Activated naive CD8-positive, alpha-beta T cell treated with anti-CD3 and anti-CD28 coated beads for 36 hours (primary cell): ENCODE measurements around the gene RGS7. TPM values are rescaled to one million over a fixed set of nuclear protein-coding genes. Genes with fewer than 3 reads are reported as not detected.
"Not testable (repeated sequence)": the region's sequence is repeated elsewhere in the genome, so short reads cannot be mapped to it uniquely, and the experiment has no call there.

Source experiments
- DNase-seq: peaks from one replicate; pipeline ENCODE4 v3.0.0; 2021
- H3K27ac Mint-ChIP-seq: one replicate; pipeline ENCODE4 v1.8.0; 2022; ENCODE audit warnings: mild to moderate bottlenecking, moderate library complexity, mixed read lengths
- H3K27me3 Mint-ChIP-seq: one replicate; pipeline ENCODE4 v1.8.0; 2022; ENCODE audit warnings: mild to moderate bottlenecking, mixed read lengths
- H3K36me3 Mint-ChIP-seq: one replicate; pipeline ENCODE4 v1.8.0; 2021; ENCODE audit warnings: mild to moderate bottlenecking, mixed read lengths
- H3K4me1 Mint-ChIP-seq: one replicate; pipeline ENCODE4 v1.8.0; 2021; ENCODE audit warnings: mixed read lengths
- H3K4me3 Mint-ChIP-seq: one replicate; pipeline ENCODE4 v1.8.0; 2022; ENCODE audit warnings: mild to moderate bottlenecking, moderate library complexity, mixed read lengths
- H3K9me3 Mint-ChIP-seq: one replicate; pipeline ENCODE4 v1.8.0; 2022; ENCODE audit warnings: mixed read lengths
- total RNA-seq, 2 experiments: library from RNA; stranded (reverse); gene quantifications; one replicate each; pipeline ENCODE4 v1.2.3, GENCODE V29; 2021

The RGS7 gene
- total RNA-seq, 2 experiments from 2014 or later: not detected

DNA sequence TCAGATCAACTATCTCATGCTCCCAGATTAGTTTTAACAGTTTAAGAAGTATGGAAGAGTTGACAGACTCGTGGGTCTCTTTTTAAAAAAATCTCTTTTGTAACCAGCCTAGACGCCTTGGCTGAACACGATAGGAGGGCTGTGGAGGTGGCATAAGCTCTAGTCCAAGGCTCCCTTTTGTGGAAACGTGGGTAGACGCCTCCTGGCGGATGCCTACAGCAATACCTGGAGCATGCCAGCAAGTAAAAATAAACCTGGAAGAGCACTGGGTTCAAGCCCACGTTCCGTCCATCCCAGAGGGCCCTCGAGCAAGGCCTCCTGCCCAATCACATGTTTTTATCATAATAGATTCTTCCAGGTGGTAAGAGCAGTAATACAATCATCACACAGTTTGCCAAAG lies 87.9 kb downstream of the RGS7 start:
- H3K9me3 Mint-ChIP-seq: peaks cover 23% of the 10 kb centered on the region
- no peaks in the 10 kb centered on the region for H3K4me1 Mint-ChIP-seq
- DNase-seq: no peak
- H3K36me3 Mint-ChIP-seq: peaks cover 2% of the 10 kb centered on the region
- H3K27me3 Mint-ChIP-seq: no peaks in the 10 kb centered on the region
- H3K4me3 Mint-ChIP-seq: no peak overlapping the region
- H3K27ac Mint-ChIP-seq: no peak overlapping the region

DNA sequence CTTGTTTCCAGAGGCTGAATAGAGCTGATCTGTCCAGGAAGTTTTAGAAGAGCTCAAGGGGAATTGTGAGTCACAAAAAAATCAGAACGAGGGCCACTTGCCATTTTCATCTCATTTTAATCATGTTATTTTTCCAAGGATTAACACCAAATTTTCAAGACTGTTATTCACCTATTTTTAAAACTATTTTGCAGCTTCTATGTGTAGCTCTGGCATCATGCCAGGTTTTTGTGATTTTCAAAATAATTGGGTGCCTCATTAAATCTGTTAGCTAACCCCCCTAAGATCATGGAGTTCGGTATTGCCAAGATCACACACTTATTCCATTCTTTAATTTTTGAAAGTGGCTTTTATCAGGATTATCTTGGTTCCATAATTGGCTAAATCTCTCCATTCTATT lies 90.9 kb downstream of the RGS7 start:
- DNase-seq: no peak
- Mint-ChIP-seq H3K4me1 (no peaks in the 10 kb centered on the region), H3K36me3 (no peaks in the 10 kb centered on the region), H3K27me3 (no peaks in the 10 kb centered on the region), H3K9me3 (peaks cover 1% of the 10 kb centered on the region), H3K4me3 (no peak overlapping the region), H3K27ac (no peak overlapping the region)

DNA sequence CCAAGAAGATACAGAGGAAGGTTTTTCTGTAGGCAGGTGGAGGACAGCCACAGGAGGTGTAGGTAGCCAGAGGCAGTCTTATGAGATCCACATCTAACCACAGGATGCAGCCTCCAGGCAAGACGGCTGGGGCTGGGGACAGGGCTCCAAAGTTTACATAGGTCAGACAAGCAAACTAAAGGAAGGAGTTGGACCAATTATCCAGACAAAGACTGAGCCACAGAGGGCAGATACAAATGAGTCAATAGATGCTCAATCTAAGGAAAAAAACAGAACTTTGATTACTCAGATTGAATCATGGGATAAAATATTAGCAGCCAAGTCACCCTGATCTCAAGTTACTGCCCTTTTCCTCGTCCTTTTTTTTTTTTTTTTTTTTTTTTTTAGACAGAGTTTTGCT lies 91.6 kb downstream of the RGS7 start:
- no peaks in the 10 kb centered on the region for H3K4me1 Mint-ChIP-seq
- H3K27me3 Mint-ChIP-seq: no peaks in the 10 kb centered on the region
- H3K27ac Mint-ChIP-seq: no peak overlapping the region
- H3K4me3 Mint-ChIP-seq: no peak overlapping the region
- H3K36me3 Mint-ChIP-seq: no peaks in the 10 kb centered on the region
- H3K9me3 Mint-ChIP-seq: peaks cover 1% of the 10 kb centered on the region
- no peak for DNase-seq

DNA sequence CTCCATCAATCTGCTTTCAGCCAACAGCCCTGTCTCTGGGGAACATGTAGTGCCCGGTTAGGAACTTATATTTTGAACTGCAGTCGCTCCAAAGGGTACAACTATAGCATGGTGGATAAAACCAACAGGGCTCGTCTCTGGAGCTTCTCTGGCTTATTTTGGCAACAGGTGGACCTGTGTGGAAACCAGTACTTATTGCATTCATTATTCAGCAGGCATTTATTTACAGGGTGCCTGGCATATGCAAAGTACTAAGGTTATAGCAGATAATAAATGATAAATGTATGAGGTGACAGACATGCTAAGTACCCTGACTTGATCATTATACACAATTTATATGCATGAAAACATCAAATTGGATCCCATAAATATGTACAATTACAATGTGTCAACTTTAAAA lies 93.7 kb downstream of the RGS7 start:
- DNase-seq: no peak
- H3K4me1 Mint-ChIP-seq: no peaks in the 10 kb centered on the region
- peaks cover 1% of the 10 kb centered on the region for H3K9me3 Mint-ChIP-seq
- no peak overlapping the region for H3K4me3 Mint-ChIP-seq
- H3K36me3 Mint-ChIP-seq: no peaks in the 10 kb centered on the region
- H3K27ac Mint-ChIP-seq: no peak overlapping the region
- H3K27me3 Mint-ChIP-seq: no peaks in the 10 kb centered on the region

DNA sequence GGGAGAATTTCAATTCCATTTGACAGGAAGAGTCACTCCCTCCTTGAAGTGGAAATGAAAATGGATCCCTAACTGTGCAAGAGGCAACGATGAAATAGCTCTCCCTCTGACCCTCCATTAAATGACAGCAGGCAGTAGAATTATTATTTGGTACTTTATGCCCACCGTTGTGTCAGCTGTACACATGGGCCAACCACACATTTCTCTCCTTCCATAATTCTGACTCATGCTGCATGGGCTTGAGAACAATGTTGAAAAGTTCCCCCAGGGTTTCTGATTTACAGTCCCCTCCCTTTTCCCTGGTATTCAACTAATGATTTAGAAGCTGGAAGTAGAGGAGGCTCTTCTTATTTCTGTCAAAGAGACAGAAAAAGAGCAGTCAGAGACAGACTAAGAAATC lies 103.5 kb downstream of the RGS7 start:
- Mint-ChIP-seq H3K4me3 (no peak overlapping the region), H3K9me3 (peaks cover 4% of the 10 kb centered on the region), H3K27ac (no peak overlapping the region), H3K4me1 (peaks cover 2% of the 10 kb centered on the region), H3K36me3 (no peaks in the 10 kb centered on the region), H3K27me3 (no peaks in the 10 kb centered on the region)
- no peak for DNase-seq

DNA sequence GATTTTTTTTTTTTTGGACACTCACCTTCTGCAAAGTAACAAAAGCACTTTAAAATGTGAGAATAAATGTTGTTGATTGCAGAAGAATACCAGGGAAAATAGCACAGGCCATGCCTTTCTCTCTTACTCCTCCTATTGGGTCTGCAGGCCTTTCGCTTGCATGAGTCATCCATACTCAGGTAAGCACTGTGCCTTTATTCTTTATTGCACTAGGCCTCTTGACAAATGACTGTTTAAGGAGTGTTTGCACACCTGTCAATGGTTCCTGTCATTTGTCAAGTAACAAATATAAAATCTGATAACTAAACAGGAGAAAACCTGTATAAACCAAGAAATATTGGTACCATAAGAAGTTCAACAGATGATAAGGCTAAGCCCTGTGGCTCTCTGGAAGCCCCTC lies 106.5 kb downstream of the RGS7 start:
- Mint-ChIP-seq H3K4me1 (peaks cover 2% of the 10 kb centered on the region), H3K9me3 (peaks cover 11% of the 10 kb centered on the region), H3K27me3 (peaks cover 3% of the 10 kb centered on the region), H3K4me3 (no peak overlapping the region), H3K27ac (no peak overlapping the region), H3K36me3 (no peaks in the 10 kb centered on the region)
- no peak for DNase-seq

DNA sequence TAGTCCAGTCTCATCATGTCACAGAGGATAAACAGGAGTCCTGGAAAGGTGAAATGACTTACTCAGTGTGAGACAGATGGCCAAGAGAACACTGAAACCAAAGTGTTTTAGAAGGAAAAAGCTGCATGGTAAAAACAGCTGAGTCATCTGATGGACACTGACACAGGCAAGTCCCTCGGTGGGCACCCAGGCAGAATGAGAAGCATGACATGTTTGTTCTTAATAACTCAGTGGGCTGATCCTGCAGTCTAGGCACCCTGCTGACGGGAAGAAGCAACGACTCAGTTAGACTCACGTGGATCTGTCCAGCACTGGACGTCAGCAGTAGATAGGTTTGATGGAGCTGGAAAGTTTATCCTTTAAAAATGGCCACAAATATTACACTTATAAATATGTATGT lies 116.9 kb downstream of the RGS7 start:
- no peak overlapping the region for H3K27ac Mint-ChIP-seq
- no peak overlapping the region for H3K4me3 Mint-ChIP-seq
- peaks cover 4% of the 10 kb centered on the region for H3K27me3 Mint-ChIP-seq
- DNase-seq: no peak
- peaks cover 1% of the 10 kb centered on the region for H3K36me3 Mint-ChIP-seq
- no peaks in the 10 kb centered on the region for H3K4me1 Mint-ChIP-seq
- peaks cover 6% of the 10 kb centered on the region for H3K9me3 Mint-ChIP-seq

DNA sequence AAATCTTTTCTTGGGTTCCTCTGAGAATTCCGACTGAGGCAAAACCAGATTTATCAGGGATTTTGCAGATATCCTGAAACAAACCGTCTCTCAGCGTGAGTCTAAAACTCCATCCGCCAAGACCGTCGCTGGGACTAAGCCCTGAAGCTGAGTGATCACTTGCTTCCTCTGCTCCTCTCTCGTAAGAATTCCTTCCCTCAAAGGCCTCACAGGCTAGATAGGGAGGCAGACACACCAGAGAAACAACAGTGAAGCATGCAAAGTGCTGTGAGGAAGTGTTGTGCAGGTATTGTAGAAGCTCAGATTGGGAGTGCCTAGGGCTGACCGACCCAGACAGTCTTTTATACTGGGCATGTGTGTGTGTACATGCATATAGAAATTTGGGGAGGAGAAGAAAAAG lies 119.1 kb downstream of the RGS7 start:
- no peak overlapping the region for H3K27ac Mint-ChIP-seq
- peaks cover 4% of the 10 kb centered on the region for H3K27me3 Mint-ChIP-seq
- no peak overlapping the region for H3K4me3 Mint-ChIP-seq
- H3K4me1 Mint-ChIP-seq: no peaks in the 10 kb centered on the region
- DNase-seq: no peak
- H3K36me3 Mint-ChIP-seq: peaks cover 1% of the 10 kb centered on the region
- peaks cover 3% of the 10 kb centered on the region for H3K9me3 Mint-ChIP-seq

DNA sequence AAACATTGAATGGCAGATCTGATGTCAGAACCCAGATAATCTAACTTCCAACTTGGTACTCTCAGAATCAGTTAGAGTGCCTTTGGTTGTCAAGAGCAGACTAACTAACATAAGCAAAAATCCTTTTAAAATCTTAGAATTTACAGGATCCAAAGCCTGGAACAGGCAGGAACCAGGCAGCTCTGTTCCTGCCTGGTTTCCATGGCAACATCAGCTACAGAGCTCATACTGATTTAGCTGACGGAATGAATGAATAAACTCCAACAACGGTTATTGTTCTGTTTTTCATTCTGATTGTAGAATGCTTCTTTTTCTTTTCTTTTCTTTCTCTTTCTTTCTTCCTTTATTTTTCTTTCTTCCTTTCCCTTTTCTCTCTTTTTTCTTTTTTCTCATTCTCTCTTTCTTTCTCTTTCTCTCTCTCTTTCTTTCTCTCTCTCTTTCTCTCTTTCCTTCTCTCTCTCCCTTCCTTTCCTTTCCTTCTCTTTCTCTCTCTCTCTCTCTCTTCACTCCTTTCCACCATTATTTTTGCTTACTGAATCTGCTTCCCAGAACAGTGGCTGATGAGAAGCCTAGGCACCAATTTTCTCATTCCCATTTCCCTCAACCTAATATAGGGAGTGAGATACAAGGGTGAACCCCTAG lies 121.6 kb downstream of the RGS7 start:
- Mint-ChIP-seq H3K9me3 (peaks cover 2% of the 10 kb centered on the region), H3K27ac (no peak overlapping the region), H3K4me3 (no peak overlapping the region), H3K4me1 (no peaks in the 10 kb centered on the region), H3K27me3 (no peaks in the 10 kb centered on the region), H3K36me3 (peaks cover 1% of the 10 kb centered on the region)
- no peak for DNase-seq

DNA sequence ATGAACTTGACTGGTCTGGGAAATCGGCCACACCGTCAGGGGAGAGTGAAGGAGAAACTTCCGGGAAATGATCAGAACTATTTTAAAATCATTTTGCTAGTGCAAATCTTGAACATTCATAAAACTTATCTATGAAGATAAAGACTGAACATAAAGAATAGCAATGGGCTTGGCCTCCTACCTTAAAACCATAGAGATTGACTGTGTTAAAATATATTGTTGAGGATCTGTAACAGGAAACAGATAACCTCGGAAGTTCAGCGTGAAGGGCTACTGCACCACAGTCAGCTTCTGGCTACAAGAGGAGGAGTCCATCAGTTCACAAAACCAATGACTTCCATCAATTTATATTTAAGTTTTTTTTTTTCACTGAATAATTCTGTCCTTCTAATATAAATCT lies 127.3 kb downstream of the RGS7 start:
- no peak for DNase-seq
- no peak overlapping the region for H3K27ac Mint-ChIP-seq
- H3K4me3 Mint-ChIP-seq: no peak overlapping the region
- peaks cover 3% of the 10 kb centered on the region for H3K9me3 Mint-ChIP-seq
- no peaks in the 10 kb centered on the region for H3K4me1 Mint-ChIP-seq
- H3K36me3 Mint-ChIP-seq: no peaks in the 10 kb centered on the region
- no peaks in the 10 kb centered on the region for H3K27me3 Mint-ChIP-seq

DNA sequence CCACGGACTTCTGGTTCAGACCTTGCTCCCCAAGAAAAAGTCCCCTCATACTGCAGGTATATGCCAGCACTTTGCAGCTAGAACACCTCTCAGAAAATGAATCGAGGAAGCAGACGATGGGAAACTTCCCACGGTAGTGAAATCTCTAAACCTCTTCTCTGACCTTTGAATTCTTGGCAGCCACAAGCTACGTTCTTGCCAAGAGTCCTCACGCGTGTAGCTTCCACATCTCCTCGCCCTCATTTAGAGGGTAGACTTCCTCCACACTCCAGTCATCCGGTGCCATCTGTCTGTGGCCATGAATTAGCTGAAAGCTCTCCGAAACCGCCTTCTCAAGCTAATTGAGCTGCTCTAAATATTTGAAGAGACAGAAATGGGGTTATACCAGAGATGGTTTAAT lies 127.8 kb downstream of the RGS7 start:
- H3K9me3 Mint-ChIP-seq: peaks cover 3% of the 10 kb centered on the region
- DNase-seq: no peak
- no peaks in the 10 kb centered on the region for H3K27me3 Mint-ChIP-seq
- H3K4me3 Mint-ChIP-seq: no peak overlapping the region
- no peak overlapping the region for H3K27ac Mint-ChIP-seq
- H3K4me1 Mint-ChIP-seq: no peaks in the 10 kb centered on the region
- no peaks in the 10 kb centered on the region for H3K36me3 Mint-ChIP-seq

DNA sequence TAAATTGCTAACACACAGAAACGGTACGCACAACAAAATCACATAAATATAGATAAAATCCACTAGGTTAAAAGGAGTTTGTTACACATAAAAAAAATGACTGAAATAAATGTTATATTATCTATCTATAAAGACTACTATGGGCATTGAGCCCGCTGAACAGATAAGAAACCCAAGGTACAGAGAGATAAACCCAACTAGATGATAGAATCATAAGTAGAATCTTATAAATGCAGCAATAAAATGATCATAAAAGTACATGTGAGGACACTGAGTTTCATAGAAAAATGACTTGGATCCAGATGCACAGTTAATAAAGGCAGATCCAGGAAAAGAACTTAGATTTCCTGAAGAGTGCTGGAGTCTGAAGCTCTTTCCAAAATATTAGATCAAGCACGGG lies 128.7 kb downstream of the RGS7 start:
- Mint-ChIP-seq H3K4me1 (no peaks in the 10 kb centered on the region), H3K36me3 (no peaks in the 10 kb centered on the region), H3K27ac (no peak overlapping the region), H3K27me3 (no peaks in the 10 kb centered on the region), H3K4me3 (no peak overlapping the region), H3K9me3 (peaks cover 3% of the 10 kb centered on the region)
- DNase-seq: no peak

DNA sequence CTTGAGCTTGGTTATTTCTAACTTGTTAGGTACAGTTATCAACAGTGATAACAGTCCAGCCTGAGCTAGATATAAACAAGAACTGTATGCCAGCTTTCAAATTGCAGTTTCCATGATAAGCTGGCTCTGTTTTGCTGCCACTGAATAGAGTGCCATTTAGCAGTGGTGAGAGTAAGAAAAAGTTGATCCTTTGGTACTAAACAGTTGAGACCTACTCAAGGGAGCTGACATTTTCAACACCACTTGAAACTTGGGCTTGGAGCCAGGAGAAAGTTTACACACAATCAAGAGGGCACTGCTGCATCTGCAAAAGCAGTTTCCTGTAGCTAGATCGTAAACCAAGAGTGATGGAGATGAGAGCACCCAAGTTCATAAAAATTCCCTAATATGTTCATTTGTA lies 131.3 kb downstream of the RGS7 start:
- H3K27ac Mint-ChIP-seq: no peak overlapping the region
- no peaks in the 10 kb centered on the region for H3K27me3 Mint-ChIP-seq
- no peaks in the 10 kb centered on the region for H3K4me1 Mint-ChIP-seq
- no peak for DNase-seq
- H3K4me3 Mint-ChIP-seq: no peak overlapping the region
- H3K36me3 Mint-ChIP-seq: no peaks in the 10 kb centered on the region
- peaks cover 8% of the 10 kb centered on the region for H3K9me3 Mint-ChIP-seq

DNA sequence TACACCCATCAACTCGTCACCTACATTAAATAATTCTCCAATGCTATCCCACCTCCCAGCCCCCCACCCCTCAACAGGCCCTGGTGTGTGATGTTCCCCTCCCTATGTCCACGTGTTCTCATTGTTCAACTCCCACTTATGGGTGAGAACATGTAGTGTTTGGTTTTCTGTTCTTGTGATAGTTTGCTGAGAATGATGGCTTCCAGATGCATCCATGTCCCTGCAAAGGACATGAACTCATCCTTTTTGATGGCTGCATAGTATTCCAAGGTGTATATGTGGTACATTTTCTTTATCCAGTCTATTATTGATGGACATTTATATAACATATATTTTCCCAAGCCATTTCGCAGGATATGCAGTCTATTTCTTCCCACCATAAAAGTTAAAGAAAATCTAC lies 132.8 kb downstream of the RGS7 start:
- H3K27me3 Mint-ChIP-seq, H3K4me1 Mint-ChIP-seq, H3K4me3 Mint-ChIP-seq, H3K9me3 Mint-ChIP-seq, H3K27ac Mint-ChIP-seq, H3K36me3 Mint-ChIP-seq, DNase-seq: not testable (repeated sequence)

DNA sequence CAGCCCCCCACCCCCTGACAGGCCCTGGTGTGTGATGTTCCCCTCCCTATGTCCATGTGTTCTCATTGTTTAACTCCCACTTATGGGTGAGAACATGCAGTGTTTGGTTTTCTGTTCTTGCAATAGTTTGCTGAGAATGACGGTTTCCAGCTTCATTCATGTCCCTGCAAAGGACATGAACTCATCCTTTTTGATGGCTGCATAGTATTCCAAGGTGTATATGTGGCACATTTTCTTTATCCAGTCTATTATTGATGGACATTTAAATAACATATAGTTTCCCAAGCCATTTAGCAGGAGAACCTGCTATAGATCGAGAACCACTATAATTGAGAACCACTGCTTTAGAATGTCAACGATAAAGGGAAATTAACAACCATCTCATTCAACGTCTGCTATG lies 134.2 kb downstream of the RGS7 start:
- DNase-seq, H3K4me3 Mint-ChIP-seq, H3K36me3 Mint-ChIP-seq, H3K4me1 Mint-ChIP-seq, H3K9me3 Mint-ChIP-seq, H3K27me3 Mint-ChIP-seq, H3K27ac Mint-ChIP-seq: not testable (repeated sequence)

DNA sequence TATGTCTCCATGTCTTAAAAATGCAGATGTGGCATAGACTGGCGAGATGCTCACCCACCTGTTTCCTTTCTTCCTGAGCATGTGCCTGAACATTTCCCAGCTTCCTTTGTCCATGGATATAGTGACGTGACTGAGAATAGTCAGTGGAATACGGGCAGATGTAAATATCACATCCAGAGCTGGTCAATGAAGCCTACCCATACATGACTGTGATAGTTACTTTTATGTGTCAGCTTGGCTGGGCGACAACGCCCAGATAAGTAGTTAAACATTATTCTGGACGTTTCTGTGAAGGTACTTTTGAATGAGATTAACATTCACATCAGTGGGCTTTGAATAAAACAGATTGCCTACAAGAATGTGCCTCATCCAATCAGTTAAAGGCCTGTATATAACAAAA lies 135.7 kb downstream of the RGS7 start:
- Mint-ChIP-seq H3K27me3 (no peaks in the 10 kb centered on the region), H3K27ac (no peak overlapping the region), H3K4me3 (no peak overlapping the region), H3K9me3 (peaks cover 5% of the 10 kb centered on the region), H3K4me1 (no peaks in the 10 kb centered on the region), H3K36me3 (no peaks in the 10 kb centered on the region)
- DNase-seq: no peak

DNA sequence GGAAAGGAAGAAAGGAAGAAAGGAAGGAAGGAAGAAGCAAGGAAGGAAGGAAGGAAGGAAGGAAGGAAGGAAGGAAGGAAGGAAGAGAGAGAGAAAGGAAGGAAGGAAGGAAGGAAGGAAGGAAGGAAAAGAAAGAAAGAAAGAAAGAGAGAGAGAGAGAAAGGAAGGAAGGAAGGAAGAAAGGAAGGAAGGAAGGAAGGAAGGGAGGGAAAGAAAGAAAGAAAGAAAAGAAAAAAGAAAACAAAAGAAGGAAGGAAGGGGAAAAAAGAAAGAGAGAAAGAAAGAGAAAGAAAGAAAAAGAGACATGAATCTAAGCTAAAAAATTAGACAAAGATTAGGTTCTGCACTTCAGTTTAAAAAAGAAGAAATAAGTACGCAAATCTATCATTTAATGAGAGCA lies 136.1 kb downstream of the RGS7 start:
- H3K4me3 Mint-ChIP-seq, DNase-seq, H3K27ac Mint-ChIP-seq, H3K9me3 Mint-ChIP-seq, H3K27me3 Mint-ChIP-seq, H3K4me1 Mint-ChIP-seq, H3K36me3 Mint-ChIP-seq: not testable (repeated sequence)
